T1000 (cell line): ENCODE measurements around the gene RBM48.
"Not testable (repeated sequence)": the region's sequence is repeated elsewhere in the genome, so short reads cannot be mapped to it uniquely, and the experiment has no call there.

Source experiments
- DNase-seq: peaks from one replicate; lab custom pipeline; 2025; ENCODE audit warnings: mixed read lengths; lab: John Stamatoyannopoulos, UW

RBM48 gene

GRCh38 chr7:92545116-92545515, 16.5 kb downstream of the RBM48 start:
- DNase-seq = not testable (repeated sequence)

GRCh38 chr7:92546856-92547497, 18.4 kb downstream of the RBM48 start:
- DNase-seq = no peak

- no peak for DNase-seq
Measured at GRCh38 chr7:92547579-92547978, 19.0 kb downstream of the RBM48 start.

GRCh38 chr7:92550194-92550593, 21.6 kb downstream of the RBM48 start:
- no peak for DNase-seq

- no peak for DNase-seq
Measured at GRCh38 chr7:92557249-92557648, 28.7 kb downstream of the RBM48 start.

GRCh38 chr7:92557808-92558362, 29.3 kb downstream of the RBM48 start:
- DNase-seq = no peak

GRCh38 chr7:92560602-92561001, 32.0 kb downstream of the RBM48 start:
- no peak for DNase-seq

GRCh38 chr7:92563345-92563744, 34.8 kb downstream of the RBM48 start:
- no peak for DNase-seq

- no peak for DNase-seq
Measured at GRCh38 chr7:92567460-92567859, 38.9 kb downstream of the RBM48 start.

GRCh38 chr7:92569137-92569536, 40.5 kb downstream of the RBM48 start:
- DNase-seq = no peak

- no peak for DNase-seq
Measured at GRCh38 chr7:92576296-92576695, 47.7 kb downstream of the RBM48 start.

- DNase-seq = no peak
Measured at GRCh38 chr7:92582948-92583347, 54.4 kb downstream of the RBM48 start.

- no peak for DNase-seq
Measured at GRCh38 chr7:92584953-92585352, 56.4 kb downstream of the RBM48 start.

- DNase-seq = no peak
Measured at GRCh38 chr7:92586403-92586802, 57.8 kb downstream of the RBM48 start.

- no peak for DNase-seq
Measured at GRCh38 chr7:92586841-92587240, 58.2 kb downstream of the RBM48 start.
